Measurements from ENCODE around the gene NPBWR2. TPM values are rescaled to one million over a fixed set of nuclear protein-coding genes. Genes with fewer than 3 reads are reported as not detected.

The NPBWR2 gene
- total and polyA plus RNA-seq, 9 of the 15 experiments (the other 6 are each of a cell fraction or from before 2014, with no cell fraction given), result not detected

- TF ChIP-seq ZBTB40 (IDR thresholded peaks at IDR 0.05) (peak; percentile 58), ZBTB40 (CRISPR knock-in tag; IDR thresholded peaks at IDR 0.05) (no peak), ZNF79 (CRISPR knock-in tag; IDR thresholded peaks at IDR 0.05; ENCODE audit: low read depth) (no peak), CBFA2T2 (conservative IDR thresholded peaks at IDR 0.05) (no peak), CBX1 (IDR thresholded peaks at IDR 0.05; ENCODE audit: low read depth) (0 out of 2 replicates have a peak, but pooled peaks have one; percentile 57), VEZF1 (CRISPR knock-in tag; IDR thresholded peaks at IDR 0.05) (peak; percentile 92), FOXA1 (IDR thresholded peaks at IDR 0.05; ENCODE audit: borderline replicate concordance) (no peak), TRIM24 (IDR thresholded peaks at IDR 0.05) (0 out of 4 replicates have a peak, but pooled peaks of 1 of the 2 experiments have one; percentile 22), MYC (IDR thresholded peaks at IDR 0.05; ENCODE audit: low read depth, low read length) (peak; percentile 89), MYC (CRISPR knock-in tag; IDR thresholded peaks at IDR 0.05; ENCODE audit: borderline replicate concordance, low read depth) (no peak), POLR2G (IDR thresholded peaks at IDR 0.05; ENCODE audit: low read depth, low read length) (peak; percentile 79), KDM2B (CRISPR knock-in tag; IDR thresholded peaks at IDR 0.05) (no peak), MEIS2 (IDR thresholded peaks at IDR 0.05; ENCODE audit: partially characterized antibody) (peak; percentile 33), ELF2 (CRISPR knock-in tag; IDR thresholded peaks at IDR 0.05) (peak; percentile 55; the same call in 1 of the 2 replicates), SMARCA5 (IDR thresholded peaks at IDR 0.05) (peak; percentile 78; the same call in 1 of the 2 replicates), DMBX1 (CRISPR knock-in tag; IDR thresholded peaks at IDR 0.05; ENCODE audit: borderline replicate concordance) (peak; percentile 34; the same call in 1 of the 2 replicates), NRF1 (conservative IDR thresholded peaks at IDR 0.05 in 1 of 2, IDR thresholded peaks at IDR 0.05 in 1 of 2) (peak; percentile 76 to 87; a peak in 3 of 4 replicates), TSC22D4 (tag; IDR thresholded peaks at IDR 0.05) (no peak)
These were observed 27.9 kb downstream of the NPBWR2 start, which contains the start of gene RGS19 (continued) for GRCh38 chr20:64079273-64080012.
